Bone marrow (tissue), 2 donors: Measurements from ENCODE around the gene LRIT2.

Experiments
- DNase-seq, 2 donors: peaks; one replicate each; lab custom pipeline; 2025; lab: John Stamatoyannopoulos, UW

Gene LRIT2

DNA sequence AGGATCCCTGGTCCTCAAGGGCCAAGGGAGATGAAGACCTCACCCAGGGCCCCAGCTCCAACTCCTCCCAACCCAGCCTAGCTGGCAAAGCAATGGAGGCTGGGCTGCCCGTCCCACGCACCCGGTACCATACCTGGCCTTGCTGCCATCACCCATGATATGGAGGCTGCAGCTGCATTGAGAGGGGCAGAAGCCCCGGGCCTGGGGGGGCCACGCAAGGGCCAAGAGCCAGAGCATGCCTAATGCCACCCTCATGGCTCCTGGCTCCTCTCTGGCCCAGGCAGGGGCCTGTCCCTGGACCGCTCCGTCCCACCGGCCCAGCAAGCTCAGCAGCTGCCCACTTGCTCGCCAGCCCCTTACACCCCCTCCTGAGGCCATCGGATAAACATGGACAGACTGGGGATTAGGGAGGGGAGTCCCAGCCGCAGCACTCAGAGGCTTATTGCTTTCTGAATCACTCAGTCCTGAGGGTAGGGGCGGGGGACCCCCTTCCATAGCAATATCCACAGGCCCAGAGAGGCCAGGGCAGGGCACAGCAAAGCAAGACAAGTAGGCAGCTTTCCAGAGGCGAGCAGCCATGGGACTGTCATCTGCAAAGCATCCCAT, 15.9 kb upstream of the LRIT2 start, which contains the start of gene LRIT1:
Gene LRIT1 (minus strand): TSS at position 362 of the 606 bp plus-strand sequence. CDS start 107 bp downstream, at position 255.
- DNase-seq: no peak

DNA sequence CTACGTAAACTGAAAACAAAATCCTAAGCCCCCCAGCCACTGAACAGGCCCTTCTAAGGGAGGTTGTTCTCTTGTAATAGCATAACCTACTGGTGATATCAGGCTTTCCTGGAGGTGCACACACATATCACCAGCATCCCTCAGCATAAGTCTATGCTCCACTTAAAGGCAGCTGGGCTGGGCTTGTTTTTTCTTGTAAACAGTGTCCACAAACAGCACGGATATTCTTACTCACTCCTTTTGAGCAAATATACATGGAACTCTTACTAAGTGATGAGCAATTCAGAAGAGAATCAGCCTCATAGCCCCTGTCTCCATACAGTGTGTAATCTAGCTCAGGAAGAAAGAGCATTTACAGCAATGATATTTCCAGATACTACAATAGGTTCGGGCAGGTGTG, 13.6 kb upstream of the LRIT2 start:
- DNase-seq: no peak

DNA sequence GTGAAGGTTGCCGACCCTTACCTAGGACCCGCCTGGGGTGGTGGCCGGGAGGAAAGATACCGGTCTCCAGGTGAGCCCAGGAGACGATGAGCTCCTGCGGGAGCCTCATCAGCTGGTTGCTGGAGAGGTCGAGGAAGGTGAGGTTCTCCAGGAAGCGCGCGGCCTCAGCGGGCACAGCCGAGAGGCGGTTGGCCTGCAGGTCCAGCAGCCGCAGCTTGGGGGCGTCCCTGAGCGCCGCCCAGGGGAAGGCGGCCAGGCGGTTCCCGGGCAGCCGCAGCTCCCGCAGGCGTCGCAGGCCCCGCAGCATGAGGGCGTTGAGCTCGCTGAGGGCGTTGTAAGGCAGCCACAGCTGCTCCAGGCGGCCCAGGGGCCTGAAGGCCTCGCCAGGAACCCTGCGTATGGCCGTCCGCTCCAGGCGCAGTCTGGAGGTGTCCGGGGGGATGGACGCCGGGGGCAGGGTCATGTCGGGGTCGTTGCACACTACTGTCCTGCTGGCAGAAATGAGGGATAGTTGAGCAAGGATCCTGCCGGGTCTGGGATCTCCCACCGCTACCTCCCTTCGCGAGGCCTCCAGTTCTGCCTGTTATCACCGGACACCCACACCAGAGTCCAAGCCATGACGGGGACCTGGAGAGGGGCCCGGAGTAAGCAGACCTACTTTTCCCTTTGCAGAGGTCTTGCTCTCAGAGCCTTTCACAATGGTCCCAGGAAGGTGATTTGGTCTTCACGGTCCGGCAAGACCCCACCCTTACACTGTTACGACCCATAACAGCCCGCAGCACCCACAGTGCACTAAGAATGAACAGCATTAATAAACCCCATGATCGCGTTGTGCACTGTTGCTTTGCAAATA, 12.1 kb upstream of the LRIT2 start:
- DNase-seq: no peak

DNA sequence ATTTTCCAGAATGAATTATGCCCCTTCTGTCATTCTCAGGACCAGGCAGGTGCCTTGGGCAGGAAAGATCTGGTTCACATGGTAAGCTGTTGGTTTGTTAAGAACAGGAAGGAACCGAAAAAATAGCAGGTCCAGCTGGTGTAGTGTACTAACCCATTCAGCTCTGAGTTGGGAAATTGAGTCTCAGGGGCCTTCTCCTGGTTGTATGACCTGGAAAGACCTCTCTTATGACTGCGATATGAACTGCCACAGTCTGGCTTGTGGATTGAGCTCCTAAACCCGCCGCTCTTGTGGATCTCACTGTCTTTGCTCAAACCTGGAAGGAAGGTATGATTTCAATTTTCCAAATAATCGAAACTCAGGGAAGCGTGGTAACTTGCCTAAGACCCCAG, 11.5 kb upstream of the LRIT2 start:
- DNase-seq: no peak

DNA sequence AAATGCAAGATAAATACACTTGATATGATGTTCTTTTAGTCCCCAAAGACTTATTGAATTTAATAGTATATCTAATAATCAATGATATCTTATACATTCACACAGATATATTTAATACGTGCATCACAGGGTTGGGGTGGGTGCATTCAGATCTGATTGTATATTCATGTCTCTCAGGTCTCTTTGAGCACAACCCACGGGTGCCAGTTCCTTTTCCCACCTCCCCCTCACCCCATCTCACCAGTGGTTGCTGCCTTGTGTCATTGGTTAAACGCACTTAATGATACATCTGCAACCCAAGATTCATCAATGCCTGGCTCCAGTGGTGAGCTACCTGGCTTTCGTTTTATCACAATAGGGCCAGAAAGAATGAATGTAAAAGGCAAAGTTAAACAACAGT, 9.8 kb upstream of the LRIT2 start:
- no peak for DNase-seq

DNA sequence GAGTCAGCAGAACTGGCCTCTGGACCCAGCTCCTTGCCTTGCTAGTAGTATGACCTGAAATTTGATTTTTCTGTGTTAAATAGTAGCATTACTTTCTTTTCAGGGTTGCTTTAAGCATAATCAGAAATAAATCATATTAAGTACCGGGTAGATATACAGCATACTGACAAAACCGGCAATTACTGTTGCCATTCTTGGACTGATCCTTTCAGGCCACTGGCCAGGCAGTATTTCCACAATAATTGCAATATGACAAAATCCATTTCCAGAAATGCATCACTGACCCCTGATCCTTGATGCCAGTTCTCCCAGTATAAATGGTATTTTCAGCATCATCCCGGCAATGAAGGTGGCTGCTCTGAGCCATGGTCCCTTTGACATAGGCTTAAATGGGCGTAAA, 9.1 kb upstream of the LRIT2 start:
- no peak for DNase-seq

DNA sequence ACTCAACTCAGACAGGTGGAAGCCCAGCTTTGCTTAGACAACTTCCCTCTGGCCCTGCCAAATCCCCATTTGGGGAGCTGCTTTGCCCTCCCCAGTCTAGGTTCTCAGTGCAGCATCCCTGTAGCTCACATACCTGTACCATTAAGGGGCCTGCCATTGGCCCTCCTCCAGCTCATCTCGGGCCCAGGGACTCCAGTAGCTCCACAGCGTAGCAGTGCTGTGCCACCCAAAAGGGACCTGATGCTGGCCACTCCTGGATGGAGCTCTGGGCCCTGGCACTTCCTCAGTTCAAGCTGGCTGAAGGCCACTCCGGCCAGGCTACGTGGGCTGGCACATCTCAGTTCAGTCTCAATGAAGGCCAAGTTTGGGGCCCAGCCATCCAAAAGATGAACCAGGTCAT, 8.6 kb upstream of the LRIT2 start:
- DNase-seq: no peak

DNA sequence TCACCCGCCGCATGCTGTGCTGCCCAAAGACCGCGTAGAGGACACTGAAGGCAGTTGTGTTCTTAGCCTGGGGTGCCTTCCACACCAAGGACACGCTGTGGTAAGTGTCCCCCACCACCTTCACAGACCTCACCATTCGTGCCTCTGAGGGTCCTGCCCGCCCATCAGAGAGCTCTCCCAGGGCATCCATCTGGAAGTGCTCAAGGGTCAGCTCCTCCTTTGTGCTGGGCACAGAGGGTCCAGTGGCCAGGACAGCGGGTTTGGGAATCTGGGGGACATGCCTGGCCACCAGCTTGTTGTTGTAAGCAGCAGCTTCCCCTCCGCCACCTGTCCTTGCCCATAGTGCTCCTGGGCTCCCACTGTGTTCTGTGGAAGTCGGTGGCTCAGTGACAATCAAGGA, 7.0 kb upstream of the LRIT2 start:
- DNase-seq: no peak

DNA sequence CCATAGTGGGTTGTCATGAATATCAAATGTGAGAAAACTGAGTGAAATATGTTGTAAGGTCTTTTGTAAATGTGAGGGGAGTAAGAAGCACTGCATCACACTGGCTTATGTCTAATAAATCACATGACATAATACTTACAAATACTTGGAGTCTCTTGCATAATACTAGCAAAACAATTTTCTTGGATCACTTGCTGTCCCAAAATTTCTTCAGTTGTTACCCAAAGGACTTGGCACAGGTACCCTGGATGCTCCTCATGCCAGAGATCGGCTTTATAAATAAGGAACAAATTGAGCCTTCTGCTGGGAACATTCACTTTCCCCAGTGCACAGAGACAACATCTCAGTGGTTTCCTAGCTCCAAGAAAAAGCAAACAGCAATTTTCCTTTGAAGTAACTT, 5.0 kb upstream of the LRIT2 start:
- no peak for DNase-seq

DNA sequence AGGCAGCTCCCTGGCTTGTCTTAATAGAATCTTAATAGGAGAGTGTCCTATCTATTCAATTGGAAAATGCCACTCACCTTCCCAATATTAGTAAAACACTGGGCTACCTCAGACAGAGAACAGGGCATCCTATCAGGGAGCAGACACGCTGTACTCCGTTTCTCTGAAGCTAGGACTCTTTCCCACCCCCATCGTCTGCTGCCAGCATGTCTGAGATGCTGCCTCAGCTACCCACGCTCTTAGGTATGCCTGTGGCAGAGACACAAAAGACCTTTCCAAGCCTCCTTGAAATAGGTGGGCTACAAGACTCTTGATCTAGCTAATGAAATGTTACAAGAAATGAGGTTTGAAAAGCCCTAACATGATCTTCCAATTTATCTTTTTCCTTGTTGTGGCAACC, 2.5 kb upstream of the LRIT2 start:
- DNase-seq: no peak

DNA sequence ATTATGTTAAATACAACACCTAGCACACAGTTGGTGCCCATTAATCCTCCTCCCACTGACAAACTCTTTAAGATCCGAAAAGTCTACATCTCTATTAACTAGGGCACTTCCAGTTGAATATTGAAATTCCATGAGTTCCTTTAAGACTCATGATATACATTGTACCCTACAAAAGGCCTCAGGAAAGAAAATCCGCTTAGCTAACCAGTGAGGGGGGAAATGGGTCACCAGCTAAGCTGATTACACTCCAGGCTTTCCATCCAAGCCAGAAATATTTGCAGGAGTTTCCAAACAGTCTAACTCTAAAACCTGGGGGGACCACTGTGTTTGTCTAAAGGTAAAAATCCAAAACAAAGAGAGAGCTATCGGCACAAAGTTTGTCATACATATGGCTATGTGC, 1.3 kb upstream of the LRIT2 start:
- DNase-seq: no peak

DNA sequence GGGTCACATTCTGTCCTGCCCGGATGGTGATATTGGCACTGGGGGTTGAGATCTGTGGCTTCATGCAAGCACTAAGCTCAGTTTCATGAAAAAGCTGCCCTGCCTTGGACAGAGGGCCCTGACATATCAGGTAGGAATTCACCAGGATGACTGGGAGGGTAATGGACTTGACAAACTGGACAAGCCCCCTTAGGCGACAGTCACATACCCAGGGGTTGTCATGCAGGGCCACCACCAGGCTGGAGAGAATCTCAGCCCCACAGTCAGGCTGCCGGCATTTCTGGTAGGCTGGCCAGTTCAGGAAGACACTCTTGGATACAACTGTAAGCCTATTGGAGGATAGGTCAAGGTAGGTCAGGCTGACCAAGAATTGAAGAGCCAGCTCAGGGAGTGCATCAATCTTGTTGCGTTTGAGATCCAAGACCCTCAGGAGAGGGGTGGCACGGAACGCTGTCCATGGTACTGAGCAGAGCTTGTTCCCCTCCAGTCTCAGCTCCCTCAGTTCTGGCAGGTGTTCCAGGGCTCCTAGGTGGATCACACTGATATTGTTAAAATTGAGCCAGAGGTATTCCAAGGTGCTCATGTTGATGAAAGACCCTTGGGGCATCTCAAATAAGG, 824 bp downstream of the LRIT2 start:
- DNase-seq: no peak

DNA sequence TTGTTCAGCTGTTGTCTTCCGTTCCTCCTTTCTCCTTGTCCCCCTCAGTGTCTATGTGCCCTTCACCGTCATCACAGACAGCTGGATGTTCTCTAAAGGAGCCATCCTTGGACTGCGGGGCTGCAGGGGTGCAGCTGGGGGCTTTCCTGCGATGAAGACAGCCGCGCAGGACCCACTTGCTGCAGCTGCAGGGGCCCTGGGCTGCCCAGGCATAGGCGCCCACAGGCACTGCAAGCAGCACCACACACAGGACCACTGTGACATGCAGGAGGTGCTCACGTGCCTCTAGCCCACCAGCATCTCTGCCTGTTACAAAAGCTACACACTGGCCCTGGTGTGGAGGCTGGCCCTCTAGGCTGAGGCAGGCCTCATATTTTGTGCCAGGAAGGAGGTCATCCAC, 3.4 kb downstream of the LRIT2 start:
- DNase-seq: no peak

DNA sequence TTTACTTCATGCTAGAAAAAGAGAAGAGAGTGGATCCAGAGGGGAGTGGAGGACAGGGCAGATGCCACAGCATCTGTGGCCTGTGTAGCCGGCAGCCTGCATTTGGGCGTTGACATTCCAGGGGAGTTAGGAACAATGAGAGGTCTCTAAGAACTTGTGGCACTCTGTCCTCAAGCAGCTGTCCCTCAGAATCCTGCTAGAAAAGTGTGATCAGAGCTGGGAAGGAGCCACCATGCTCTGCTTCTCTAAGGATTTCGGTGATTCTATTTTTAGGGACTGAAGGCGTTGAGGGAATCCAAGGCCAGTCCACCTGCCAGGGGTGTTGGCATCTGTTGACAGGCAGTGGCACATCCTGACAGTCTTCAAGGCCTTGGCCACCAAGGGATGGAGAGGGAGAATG, 7.6 kb downstream of the LRIT2 start:
- no peak for DNase-seq

DNA sequence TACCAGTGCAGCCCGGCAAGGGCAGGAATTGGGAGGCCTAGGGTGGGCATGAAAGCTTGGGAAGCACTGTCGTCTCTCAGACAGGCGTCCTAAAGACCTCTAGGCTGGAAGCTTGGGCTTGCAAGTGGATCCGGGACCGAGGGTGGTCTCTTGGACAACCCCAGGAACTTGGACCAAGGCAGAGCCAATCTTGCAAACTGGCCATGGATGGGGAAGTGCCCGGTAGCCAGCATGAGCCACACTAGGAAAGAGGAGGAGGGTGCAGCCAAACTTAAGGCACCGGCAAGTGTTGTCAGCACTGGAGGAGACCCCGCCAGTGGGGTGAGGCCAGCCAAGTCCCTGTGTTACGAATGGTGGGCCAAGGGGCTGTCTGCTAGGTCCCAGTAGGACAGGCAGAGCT, 8.5 kb downstream of the LRIT2 start:
- DNase-seq: no peak

DNA sequence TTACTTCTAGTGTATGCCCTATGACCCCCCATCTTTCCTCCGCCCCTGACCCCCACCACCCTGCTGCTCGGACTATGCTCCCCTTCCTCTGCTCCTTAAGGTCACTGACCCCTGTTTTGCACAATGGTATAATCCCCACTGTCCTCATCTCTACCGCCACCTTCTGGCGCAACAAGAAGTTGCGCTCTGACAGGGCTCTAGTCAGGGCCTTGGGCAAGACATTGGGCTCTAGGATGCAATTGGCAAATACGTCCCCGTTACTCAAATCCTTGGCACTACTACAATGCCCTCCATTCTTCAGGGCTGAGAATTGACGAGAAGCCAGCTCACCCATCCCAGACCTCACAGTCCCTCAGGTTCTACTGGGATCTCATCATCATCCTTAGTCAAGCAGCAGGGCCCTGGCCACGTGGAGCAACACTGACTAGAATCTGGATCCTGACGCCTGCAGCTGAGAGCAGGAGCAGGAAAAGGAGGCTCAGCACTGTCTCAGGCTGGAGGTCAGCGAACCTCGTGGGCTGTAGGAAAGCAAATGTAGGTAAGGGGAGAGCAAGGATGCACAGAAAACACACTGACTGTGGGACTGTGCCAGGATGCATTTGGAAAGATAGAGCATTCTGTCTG, 10.6 kb downstream of the LRIT2 start:
- peak in 1 of 2 donors; percentile 16 for DNase-seq

DNA sequence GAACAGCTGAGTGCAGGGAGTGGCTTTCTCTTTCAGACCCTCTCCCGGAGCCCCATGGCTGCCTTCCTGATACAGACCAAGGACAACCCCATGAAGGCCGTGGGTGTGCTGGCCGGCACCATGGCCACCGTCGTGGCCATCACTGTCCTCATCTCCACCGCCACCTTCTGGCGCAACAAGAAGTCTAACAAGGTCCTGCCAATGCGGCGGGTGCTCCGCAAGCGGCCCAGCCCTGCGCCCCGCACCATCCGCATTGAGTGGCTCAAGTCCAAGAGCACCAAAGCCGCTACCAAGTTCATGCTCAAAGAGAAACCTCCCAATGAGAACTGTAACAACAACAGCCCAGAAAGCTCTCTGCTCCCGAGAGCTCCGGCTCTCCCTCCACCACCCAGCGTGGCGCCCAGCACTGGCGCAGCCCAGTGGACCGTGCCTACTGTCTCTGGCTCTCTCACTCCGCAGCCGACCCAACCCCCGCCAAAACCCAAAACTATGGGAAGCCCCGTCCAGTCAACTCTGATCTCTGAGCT, 11.2 kb downstream of the LRIT2 start:
- no peak for DNase-seq

DNA sequence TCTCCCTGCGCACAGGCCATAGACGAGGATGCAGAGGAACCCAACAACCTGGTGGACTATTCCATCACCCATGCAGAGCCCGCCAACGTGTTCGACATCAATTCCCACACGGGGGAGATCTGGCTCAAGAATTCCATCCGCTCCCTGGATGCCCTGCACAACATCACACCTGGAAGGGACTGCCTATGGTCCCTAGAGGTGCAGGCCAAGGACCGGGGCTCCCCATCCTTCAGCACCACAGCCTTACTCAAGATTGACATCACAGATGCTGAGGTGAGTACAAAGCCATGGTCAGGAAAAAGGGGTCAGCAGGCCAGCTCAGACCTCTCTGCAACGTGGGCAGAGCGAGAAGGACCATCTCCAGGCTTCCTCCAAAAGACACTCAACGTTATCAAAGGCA, 12.3 kb downstream of the LRIT2 start:
- no peak for DNase-seq

DNA sequence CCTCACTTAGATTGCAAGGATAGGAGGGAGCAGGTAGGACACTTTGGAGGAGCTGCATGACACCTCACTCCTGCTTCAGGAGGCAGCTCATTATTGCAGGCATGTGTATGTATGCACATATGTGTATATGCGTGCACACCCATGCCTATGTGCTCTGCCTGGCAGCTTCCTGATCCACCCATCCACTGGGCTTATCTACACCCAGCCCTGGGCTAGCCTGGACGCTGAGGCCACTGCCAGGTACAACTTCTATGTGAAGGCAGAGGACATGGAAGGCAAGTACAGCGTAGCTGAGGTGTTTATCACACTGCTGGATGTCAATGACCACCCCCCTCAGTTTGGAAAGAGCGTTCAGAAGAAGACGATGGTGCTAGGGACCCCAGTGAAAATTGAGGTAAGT, 13.3 kb downstream of the LRIT2 start:
- DNase-seq: no peak

DNA sequence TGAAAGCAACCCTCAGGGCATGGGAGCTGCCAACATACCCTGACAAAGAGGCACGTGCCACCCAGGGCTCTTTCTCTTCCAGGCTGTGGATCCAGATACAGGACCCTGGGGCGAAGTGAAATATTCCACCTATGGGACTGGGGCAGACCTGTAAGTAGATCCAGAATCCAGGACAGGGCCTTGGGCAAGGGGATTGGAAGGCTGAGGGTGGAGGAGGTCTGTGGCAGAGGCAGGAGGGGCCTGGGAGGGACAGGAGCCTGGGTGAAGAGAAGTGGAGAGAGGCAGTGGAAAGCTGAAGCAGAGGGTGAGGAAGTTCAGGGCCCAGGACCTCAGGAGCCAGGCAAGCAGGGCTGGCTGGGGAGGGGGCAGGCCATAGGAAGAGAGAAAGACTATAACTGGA, 13.8 kb downstream of the LRIT2 start:
- no peak for DNase-seq

DNA sequence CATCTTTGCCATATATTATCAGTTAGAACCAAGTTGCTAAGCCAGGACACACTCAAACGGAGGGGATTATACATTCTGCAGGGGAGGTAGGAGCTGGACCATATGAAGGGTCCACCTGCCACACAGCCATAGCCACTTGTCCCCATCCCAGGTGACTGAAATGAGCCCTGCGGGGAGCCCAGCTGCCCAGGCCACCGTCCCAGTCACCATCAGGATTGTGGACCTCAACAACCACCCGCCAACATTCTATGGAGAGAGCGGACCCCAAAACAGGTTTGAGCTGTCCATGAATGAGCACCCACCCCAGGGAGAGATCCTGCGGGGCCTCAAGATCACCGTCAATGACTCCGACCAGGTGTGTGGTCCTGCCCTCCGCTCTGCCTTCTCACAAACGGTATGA, 17.3 kb downstream of the LRIT2 start:
- DNase-seq: no peak

DNA sequence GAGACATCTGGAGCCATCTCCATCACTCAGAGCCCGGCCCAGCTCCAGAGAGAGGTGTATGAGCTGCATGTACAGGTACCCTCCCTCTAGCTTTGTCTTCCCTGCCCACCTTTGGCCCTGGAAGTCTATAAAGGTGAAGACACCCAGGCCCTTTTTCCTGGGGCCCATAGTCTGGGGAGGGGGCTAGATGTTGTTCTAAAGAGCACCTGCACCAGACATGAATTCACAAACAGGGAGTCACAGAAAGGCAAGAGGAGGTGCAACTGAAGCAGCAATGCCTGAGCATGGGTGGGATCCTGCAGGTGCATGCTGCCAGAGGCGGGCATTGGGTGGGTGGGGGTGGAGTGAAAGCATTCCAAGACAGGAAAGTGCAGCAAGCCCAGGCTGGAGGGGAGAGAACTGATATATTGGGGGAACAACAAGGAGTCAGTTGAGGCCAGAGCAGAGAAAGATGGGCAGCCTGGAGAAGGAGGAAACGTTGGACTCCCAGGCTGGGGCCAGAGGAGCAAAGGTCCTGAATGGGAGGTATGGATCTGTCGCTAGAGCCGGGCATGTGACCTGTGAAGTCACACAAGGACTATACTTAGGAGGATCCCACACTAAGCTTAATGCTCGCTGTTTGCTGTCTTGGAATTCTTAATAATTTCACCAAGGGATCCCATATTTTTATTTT, 19.4 kb downstream of the LRIT2 start:
- no peak for DNase-seq
